ENCODE measurements around the gene VTI1B.

DNA sequence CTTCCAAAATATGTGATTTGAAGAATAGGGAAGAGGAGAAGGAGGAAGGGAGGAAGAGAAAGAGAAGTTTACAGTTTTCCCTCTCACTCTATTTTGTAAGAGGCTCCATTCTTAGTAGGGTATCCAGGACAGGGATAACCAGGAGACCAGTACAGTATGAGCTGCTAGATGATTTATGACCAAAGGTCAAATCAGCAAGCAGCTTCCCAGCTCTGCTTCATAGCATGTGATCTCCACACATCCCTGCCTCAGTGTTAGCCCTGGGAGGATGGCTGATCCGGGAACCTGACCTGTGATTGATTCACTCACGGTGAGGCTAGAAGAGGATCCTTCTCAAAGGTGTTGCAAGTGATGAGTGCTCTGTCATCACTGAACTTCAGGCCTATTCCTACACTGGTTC, 43.8 kb upstream of the VTI1B start:
- TF ChIP-seq EP300 (IDR thresholded peaks at IDR 0.05) (no peak), POLR2A (IDR thresholded peaks at IDR 0.05) (no peak), POLR2AphosphoS5 (IDR thresholded peaks at IDR 0.05) (no peak)
- TF ChIP-seq, protein P1, sequence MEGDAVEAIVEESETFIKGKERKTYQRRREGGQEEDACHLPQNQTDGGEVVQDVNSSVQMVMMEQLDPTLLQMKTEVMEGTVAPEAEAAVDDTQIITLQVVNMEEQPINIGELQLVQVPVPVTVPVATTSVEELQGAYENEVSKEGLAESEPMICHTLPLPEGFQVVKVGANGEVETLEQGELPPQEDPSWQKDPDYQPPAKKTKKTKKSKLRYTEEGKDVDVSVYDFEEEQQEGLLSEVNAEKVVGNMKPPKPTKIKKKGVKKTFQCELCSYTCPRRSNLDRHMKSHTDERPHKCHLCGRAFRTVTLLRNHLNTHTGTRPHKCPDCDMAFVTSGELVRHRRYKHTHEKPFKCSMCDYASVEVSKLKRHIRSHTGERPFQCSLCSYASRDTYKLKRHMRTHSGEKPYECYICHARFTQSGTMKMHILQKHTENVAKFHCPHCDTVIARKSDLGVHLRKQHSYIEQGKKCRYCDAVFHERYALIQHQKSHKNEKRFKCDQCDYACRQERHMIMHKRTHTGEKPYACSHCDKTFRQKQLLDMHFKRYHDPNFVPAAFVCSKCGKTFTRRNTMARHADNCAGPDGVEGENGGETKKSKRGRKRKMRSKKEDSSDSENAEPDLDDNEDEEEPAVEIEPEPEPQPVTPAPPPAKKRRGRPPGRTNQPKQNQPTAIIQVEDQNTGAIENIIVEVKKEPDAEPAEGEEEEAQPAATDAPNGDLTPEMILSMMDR (IDR thresholded peaks at IDR 0.05), result no peak
